ENCODE results near the gene DUSP19.

DNA sequence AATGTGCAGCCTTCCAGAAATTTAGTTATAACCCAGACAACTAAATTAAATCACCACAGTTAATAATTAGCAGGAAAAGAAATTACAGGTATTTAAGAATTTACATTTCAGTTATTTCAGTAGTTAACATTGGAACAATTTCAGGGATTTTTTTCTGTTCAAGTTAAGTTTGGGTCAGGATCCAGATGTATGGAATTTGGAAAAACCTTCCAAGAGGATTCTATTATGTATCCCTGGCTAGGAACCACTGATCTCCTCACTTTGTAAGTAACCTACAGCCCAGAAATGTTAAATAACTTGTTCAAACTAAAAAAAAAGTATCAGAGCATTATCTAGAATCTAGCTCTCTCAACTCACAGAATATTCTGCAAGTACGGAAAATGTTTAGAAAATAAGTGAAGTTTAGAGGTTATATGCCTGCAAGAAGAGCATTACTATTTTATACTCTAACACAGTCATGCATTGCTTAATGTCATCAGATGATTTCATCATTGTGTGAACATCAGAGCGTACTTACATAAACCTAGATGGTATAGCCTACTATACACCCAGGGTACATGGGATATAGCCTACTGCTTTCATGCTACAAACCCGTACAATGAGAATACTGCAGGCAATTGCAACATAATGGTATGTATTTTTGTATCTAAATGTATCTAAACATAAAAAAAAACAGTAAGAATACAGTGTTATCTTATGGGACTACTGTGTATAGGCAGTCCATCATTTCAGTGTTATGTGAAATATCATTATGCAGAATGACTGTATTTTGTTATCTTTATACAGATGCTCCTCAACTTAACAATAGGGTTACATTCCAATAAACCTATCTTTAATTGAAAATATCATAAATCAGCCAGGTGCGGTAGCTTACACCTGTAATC, 46.4 kb upstream of the DUSP19 start:
- TF ChIP-seq, protein P1, sequence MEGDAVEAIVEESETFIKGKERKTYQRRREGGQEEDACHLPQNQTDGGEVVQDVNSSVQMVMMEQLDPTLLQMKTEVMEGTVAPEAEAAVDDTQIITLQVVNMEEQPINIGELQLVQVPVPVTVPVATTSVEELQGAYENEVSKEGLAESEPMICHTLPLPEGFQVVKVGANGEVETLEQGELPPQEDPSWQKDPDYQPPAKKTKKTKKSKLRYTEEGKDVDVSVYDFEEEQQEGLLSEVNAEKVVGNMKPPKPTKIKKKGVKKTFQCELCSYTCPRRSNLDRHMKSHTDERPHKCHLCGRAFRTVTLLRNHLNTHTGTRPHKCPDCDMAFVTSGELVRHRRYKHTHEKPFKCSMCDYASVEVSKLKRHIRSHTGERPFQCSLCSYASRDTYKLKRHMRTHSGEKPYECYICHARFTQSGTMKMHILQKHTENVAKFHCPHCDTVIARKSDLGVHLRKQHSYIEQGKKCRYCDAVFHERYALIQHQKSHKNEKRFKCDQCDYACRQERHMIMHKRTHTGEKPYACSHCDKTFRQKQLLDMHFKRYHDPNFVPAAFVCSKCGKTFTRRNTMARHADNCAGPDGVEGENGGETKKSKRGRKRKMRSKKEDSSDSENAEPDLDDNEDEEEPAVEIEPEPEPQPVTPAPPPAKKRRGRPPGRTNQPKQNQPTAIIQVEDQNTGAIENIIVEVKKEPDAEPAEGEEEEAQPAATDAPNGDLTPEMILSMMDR (IDR thresholded peaks at IDR 0.05) = no peak
- TF ChIP-seq POLR2A (IDR thresholded peaks at IDR 0.05) = no peak
